ENCODE data around the gene EDC4.
A peak's percentile ranks its signal among the peaks of the same experiment; 100 is the strongest.

The EDC4 gene

DNA sequence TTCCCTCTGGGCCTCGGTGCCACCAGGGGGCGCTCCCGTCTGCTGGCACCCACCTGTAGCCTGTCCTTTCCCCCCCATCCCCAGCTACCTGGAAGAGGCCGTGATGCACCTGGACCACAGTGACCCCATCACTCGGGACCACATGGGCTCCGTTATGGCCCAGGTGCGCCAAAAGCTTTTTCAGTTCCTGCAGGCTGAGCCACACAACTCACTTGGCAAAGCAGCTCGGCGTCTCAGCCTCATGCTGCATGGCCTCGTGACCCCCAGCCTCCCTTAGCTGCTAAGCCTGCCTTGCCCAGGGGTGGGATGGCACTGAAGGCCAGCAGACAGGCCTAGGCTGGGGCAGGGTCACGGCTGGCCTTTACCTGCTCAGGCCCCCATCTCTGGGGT lies 11.0 kb downstream of the EDC4 start:
- TF ChIP-seq SPI1 (IDR thresholded peaks at IDR 0.05; ENCODE audit: borderline replicate concordance, low read depth) (no peak), GABPA (IDR thresholded peaks at IDR 0.05; ENCODE audit: low read depth) (no peak)
- TF ChIP-seq, protein P1, sequence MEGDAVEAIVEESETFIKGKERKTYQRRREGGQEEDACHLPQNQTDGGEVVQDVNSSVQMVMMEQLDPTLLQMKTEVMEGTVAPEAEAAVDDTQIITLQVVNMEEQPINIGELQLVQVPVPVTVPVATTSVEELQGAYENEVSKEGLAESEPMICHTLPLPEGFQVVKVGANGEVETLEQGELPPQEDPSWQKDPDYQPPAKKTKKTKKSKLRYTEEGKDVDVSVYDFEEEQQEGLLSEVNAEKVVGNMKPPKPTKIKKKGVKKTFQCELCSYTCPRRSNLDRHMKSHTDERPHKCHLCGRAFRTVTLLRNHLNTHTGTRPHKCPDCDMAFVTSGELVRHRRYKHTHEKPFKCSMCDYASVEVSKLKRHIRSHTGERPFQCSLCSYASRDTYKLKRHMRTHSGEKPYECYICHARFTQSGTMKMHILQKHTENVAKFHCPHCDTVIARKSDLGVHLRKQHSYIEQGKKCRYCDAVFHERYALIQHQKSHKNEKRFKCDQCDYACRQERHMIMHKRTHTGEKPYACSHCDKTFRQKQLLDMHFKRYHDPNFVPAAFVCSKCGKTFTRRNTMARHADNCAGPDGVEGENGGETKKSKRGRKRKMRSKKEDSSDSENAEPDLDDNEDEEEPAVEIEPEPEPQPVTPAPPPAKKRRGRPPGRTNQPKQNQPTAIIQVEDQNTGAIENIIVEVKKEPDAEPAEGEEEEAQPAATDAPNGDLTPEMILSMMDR (IDR thresholded peaks at IDR 0.05; ENCODE audit: insufficient read depth, low read length): peak; percentile 94
- no peak overlapping the region for H3K27ac ChIP-seq (replicated peaks)
- peak in 1 of 2 experiments; percentile 52 for DNase-seq (ENCODE audit: low read depth in 1 of 2, low spot score in 1 of 2)

GRCh38 chr16:67884684-67885083 lies 11.8 kb downstream of the EDC4 start, which contains the start of gene NRN1L:
Gene NRN1L (plus strand): TSS chr16:67884885. CDS start chr16:67884904, 19 bp downstream.
- Histone ChIP-seq H3K27me3 (ENCODE audit: insufficient read depth, poor library complexity, severe bottlenecking) (no peaks in the 10 kb centered on the region), H3K27ac (replicated peaks) (no peak within 1 kb of the TSS), H3K4me3 (replicated peaks; ENCODE audit: insufficient read depth, low read length) (no peak within 1 kb of the TSS)
- no peak for DNase-seq (ENCODE audit: low read depth in 1 of 2, low spot score in 1 of 2)
- TF ChIP-seq, protein P1 (IDR thresholded peaks at IDR 0.05; ENCODE audit: insufficient read depth, low read length): no peak
- TF ChIP-seq POLR2AphosphoS5 (IDR thresholded peaks at IDR 0.05; ENCODE audit: low read depth) (no peak; the same call in 1 of the 2 replicates), REST (IDR thresholded peaks at IDR 0.05; ENCODE audit: insufficient replicate concordance, low read depth) (no peak), GABPA (IDR thresholded peaks at IDR 0.05; ENCODE audit: low read depth) (no peak), SPI1 (IDR thresholded peaks at IDR 0.05; ENCODE audit: borderline replicate concordance, low read depth) (no peak)

More for the DNA sequence above, 11.0 kb downstream of the EDC4 start:
- Histone ChIP-seq H3K27me3 (ENCODE audit: insufficient read depth, poor library complexity, severe bottlenecking) (no peaks in the 10 kb centered on the region), H3K4me3 (replicated peaks; ENCODE audit: insufficient read depth, low read length) (no peak overlapping the region)

DNA sequence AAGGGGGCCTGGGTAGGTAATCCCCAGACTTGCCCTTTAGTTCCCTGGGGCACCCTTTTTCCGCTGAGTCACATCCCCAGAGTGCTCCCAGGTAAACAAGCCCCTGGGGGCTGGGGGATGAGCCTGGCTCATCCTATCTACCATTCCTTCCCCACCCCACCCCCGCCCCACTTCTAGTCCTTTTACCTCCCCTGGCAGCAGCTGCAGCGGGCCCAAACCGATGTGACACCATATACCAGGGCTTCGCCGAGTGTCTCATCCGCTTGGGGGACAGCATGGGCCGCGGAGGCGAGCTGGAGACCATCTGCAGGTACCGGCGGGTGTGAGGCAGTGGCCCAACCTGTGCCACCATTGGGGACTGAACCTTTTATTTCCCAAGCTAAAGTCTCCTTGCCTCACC lies 12.7 kb downstream of the EDC4 start:
- TF ChIP-seq REST (IDR thresholded peaks at IDR 0.05; ENCODE audit: insufficient replicate concordance, low read depth): no peak
- TF ChIP-seq, protein P1 (IDR thresholded peaks at IDR 0.05; ENCODE audit: insufficient read depth, low read length): no peak
- no peak for TF ChIP-seq POLR2AphosphoS5 (IDR thresholded peaks at IDR 0.05; ENCODE audit: low read depth)
- no peak for TF ChIP-seq GABPA (IDR thresholded peaks at IDR 0.05; ENCODE audit: low read depth)
- TF ChIP-seq SPI1 (IDR thresholded peaks at IDR 0.05; ENCODE audit: borderline replicate concordance, low read depth): no peak
- no peaks in the 10 kb centered on the region for H3K27me3 ChIP-seq (ENCODE audit: insufficient read depth, poor library complexity, severe bottlenecking)
- H3K4me3 ChIP-seq (replicated peaks; ENCODE audit: insufficient read depth, low read length): no peak overlapping the region
- H3K27ac ChIP-seq (replicated peaks): no peak overlapping the region
- DNase-seq (ENCODE audit: low read depth in 1 of 2, low spot score in 1 of 2): no peak

DNA sequence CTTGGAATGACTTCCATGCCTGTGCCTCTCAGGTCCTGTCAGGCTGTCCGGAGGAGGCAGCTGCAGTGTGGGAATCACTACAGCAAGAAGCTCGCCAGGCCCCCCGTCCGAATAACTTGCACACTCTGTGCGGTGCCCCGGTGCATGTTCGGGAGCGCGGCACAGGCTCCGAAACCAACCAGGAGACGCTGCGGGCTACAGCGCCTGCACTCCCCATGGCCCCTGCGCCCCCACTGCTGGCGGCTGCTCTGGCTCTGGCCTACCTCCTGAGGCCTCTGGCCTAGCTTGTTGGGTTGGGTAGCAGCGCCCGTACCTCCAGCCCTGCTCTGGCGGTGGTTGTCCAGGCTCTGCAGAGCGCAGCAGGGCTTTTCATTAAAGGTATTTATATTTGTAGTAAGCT lies 13.1 kb downstream of the EDC4 start:
- no peak overlapping the region for H3K4me3 ChIP-seq (replicated peaks; ENCODE audit: insufficient read depth, low read length)
- H3K27me3 ChIP-seq (ENCODE audit: insufficient read depth, poor library complexity, severe bottlenecking): no peaks in the 10 kb centered on the region
- DNase-seq (ENCODE audit: low read depth in 1 of 2, low spot score in 1 of 2): no peak
- TF ChIP-seq GABPA (IDR thresholded peaks at IDR 0.05; ENCODE audit: low read depth) (no peak), SPI1 (IDR thresholded peaks at IDR 0.05; ENCODE audit: borderline replicate concordance, low read depth) (no peak), REST (IDR thresholded peaks at IDR 0.05; ENCODE audit: insufficient replicate concordance, low read depth) (no peak), POLR2AphosphoS5 (IDR thresholded peaks at IDR 0.05; ENCODE audit: low read depth) (no peak)
- TF ChIP-seq, protein P1 (IDR thresholded peaks at IDR 0.05; ENCODE audit: insufficient read depth, low read length): no peak
- H3K27ac ChIP-seq (replicated peaks): no peak overlapping the region
